Ectodermal cell (in vitro differentiated cells): ENCODE data around the gene SAFB.
"Not testable (repeated sequence)": the region's sequence is repeated elsewhere in the genome, so short reads cannot be mapped to it uniquely, and the experiment has no call there.

ENCODE experiments used
- H3K27ac ChIP-seq: 2 replicates; pipeline ENCODE4 v1.7.0; 2013; ENCODE audit warnings: mild to moderate bottlenecking, low read depth, low read length; ENCODE audit not compliant: insufficient read depth, poor library complexity, severe bottlenecking
- H3K27me3 ChIP-seq: 2 replicates; pipeline ENCODE4 v1.7.0; 2013; ENCODE audit warnings: mild to moderate bottlenecking, low read length; ENCODE audit not compliant: insufficient read depth, control insufficient read depth, poor library complexity, severe bottlenecking
- H3K36me3 ChIP-seq: one replicate; pipeline ENCODE4 v1.7.0; 2013; ENCODE audit warnings: low read length; ENCODE audit not compliant: control insufficient read depth, insufficient read depth
- H3K4me1 ChIP-seq: one replicate; pipeline ENCODE4 v1.7.0; 2013; ENCODE audit warnings: low read length; ENCODE audit not compliant: control insufficient read depth, insufficient read depth
- H3K4me3 ChIP-seq: 2 replicates; pipeline ENCODE4 v1.7.0; 2013; ENCODE audit warnings: low read depth, low read length, control low read depth; ENCODE audit not compliant: insufficient read depth
- H3K9me3 ChIP-seq: 2 replicates; pipeline ENCODE4 v1.7.0; 2013; ENCODE audit warnings: mild to moderate bottlenecking, low read length, moderate library complexity; ENCODE audit not compliant: control insufficient read depth
- WGBS, 2 experiments: methylation state at CpG; one replicate each; pipeline ENCODE4 v1.1.7; 2013; ENCODE audit warnings: missing lambda C conversion rate in 2 of 2; 5-methylcytosine and 5-hydroxymethylcytosine counted together

The SAFB gene

DNA sequence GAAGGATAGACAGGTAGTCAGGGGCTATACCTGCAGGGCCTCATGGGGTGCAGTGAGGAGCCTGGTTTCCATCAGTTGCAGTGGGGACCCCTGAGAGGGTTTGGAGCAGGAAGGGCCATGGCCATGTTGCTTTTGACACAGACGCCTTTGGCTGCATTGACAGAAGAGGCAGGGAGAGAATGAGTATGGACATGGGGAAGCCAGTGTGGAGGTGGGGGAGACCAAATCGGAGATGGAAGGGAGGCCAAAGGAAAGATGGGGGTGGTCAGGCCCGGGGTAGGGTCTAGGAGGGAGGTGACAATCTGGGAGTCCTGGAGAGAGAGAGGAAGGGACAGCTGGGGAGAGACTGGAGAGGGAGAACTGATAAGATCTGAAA is 59.2 kb downstream of the SAFB start:
- WGBS, 2 experiments = 93 to 94% methylated on average over 3 of the region's 3 CpGs
- Histone ChIP-seq H3K27me3 (no peaks in the 10 kb centered on the region), H3K27ac (no peak overlapping the region), H3K4me1 (peaks cover 13% of the 10 kb centered on the region), H3K9me3 (no peaks in the 10 kb centered on the region), H3K4me3 (peak overlapping the region; percentile 83), H3K36me3 (peaks cover 3% of the 10 kb centered on the region)

DNA sequence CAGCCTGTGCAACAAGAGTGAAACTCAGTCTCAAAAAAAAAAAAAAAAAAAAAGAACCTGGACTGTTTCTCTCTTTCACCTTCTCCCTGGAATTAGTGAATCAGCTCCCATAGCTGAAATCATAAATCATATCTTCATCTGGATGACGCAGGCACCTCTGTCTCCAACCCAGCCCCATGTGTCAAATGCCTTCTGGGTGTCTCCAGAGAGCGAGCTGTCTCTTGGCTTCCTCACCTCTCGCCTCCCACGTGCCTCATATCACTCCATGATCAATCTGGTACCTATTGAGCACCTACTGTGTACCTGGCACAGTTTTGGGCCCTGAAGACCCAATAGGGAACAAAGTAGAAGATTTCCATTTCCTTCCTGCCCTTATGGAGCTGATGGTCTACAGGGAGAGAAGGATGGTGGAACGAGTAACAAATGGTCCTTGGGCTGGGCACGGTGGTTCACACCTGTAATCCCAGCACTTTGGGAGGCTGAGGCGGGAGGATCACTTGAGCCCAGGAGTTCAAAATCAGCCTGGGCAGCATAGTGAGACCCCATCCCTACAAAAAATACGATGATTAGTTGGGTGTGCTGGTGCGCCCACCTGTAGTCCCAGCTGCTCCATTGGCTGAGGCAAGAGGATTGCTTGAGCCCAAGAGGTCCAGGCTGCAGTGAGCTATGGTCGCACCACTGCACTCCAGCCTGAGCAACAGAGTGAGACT is 60.4 kb downstream of the SAFB start:
- H3K27me3 ChIP-seq = no peaks in the 10 kb centered on the region
- no peak overlapping the region for H3K27ac ChIP-seq
- H3K9me3 ChIP-seq = no peaks in the 10 kb centered on the region
- H3K4me1 ChIP-seq = peaks cover 13% of the 10 kb centered on the region
- 93 to 96% methylated on average over 10 of the region's 10 CpGs for WGBS, 2 experiments
- H3K36me3 ChIP-seq = peaks cover under 1% of the 10 kb centered on the region
- H3K4me3 ChIP-seq = no peak overlapping the region

- no peaks in the 10 kb centered on the region for H3K27me3 ChIP-seq
- no peak overlapping the region for H3K27ac ChIP-seq
- H3K4me3 ChIP-seq = no peak overlapping the region
- peaks cover 13% of the 10 kb centered on the region for H3K4me1 ChIP-seq
- no peaks in the 10 kb centered on the region for H3K36me3 ChIP-seq
- 92 to 94% methylated on average over 22 of the region's 22 CpGs for WGBS, 2 experiments
- H3K9me3 ChIP-seq = no peaks in the 10 kb centered on the region
These were observed 62.0 kb downstream of the SAFB start for GRCh38 chr19:5684694-5685430.

GRCh38 chr19:5686326-5686646 is 63.4 kb downstream of the SAFB start:
- Histone ChIP-seq H3K27me3 (no peaks in the 10 kb centered on the region), H3K4me3 (peak overlapping the region; percentile 62), H3K36me3 (no peaks in the 10 kb centered on the region), H3K4me1 (peaks cover 12% of the 10 kb centered on the region), H3K9me3 (no peaks in the 10 kb centered on the region), H3K27ac (peak overlapping the region; percentile 23)
- 60 to 65% methylated on average over 16 of the region's 16 CpGs for WGBS, 2 experiments

- H3K27ac ChIP-seq = peak overlapping the region; percentile 23
- no peaks in the 10 kb centered on the region for H3K36me3 ChIP-seq
- no peaks in the 10 kb centered on the region for H3K27me3 ChIP-seq
- 1% methylated on average over 59 of the region's 59 CpGs for WGBS, 2 experiments
- H3K9me3 ChIP-seq = no peaks in the 10 kb centered on the region
- H3K4me1 ChIP-seq = peaks cover 7% of the 10 kb centered on the region
- peak overlapping the region; percentile 62 for H3K4me3 ChIP-seq
These were observed 63.9 kb downstream of the SAFB start for GRCh38 chr19:5686647-5687359.

GRCh38 chr19:5687360-5688198 is 64.7 kb downstream of the SAFB start:
- no peaks in the 10 kb centered on the region for H3K9me3 ChIP-seq
- peak overlapping the region; percentile 6 for H3K4me3 ChIP-seq
- no peak overlapping the region for H3K27ac ChIP-seq
- WGBS, 2 experiments = 75% methylated on average over 76 of the region's 76 CpGs
- no peaks in the 10 kb centered on the region for H3K27me3 ChIP-seq
- H3K36me3 ChIP-seq = peaks cover 5% of the 10 kb centered on the region
- H3K4me1 ChIP-seq = no peaks in the 10 kb centered on the region

- H3K27me3 ChIP-seq, H3K27ac ChIP-seq, H3K9me3 ChIP-seq, H3K4me3 ChIP-seq, H3K4me1 ChIP-seq: not testable (repeated sequence)
- WGBS, 2 experiments = 94 to 95% methylated on average over 13 of the region's 13 CpGs
- H3K36me3 ChIP-seq = peaks cover 13% of the 10 kb centered on the region
These were observed 65.5 kb downstream of the SAFB start for GRCh38 chr19:5688262-5688881.

DNA sequence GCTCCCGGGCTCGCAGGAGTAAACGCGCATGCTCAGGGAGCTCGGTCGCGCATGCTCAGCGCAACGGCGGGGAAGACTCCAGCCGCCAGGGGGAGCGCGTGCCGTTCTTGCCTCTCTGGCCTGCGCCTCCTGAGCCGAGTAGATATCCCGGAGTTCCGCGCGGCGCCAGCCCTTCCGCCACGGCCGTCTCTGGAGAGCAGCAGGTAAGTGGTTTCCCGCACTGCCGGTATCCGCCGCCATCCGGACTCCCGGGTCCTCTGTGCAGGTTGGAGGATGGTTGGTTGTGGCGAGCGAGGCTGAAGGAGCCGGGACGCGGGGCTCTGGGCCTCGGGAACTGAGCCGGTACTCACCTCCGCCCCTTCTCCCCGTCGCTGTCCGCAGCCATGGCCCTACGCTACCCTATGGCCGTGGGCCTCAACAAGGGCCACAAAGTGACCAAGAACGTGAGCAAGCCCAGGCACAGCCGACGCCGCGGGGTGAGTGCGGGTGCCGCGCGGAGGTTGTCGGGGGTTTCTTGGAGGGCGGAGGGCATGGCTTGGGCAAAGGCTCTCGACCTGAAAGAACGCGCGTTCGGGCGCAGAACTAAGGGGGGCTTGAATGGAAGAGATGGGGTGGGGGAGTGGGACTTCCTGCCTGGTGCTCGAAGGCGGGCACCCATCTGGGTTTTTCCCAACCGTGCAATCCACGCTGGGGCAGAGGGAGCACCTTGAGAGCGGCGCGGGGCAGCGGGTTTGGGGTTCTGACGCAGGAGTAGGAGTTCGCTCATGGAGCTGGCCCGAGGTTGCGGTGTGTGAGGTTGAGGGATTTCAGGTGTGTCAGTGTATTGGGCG is 67.5 kb downstream of the SAFB start, which contains the start of gene RPL36:
TSS of gene RPL36 (plus strand) at position 171 of the 830 bp plus-strand sequence. CDS start at position 384, 213 bp downstream.
- Histone ChIP-seq H3K9me3 (no peaks in the 10 kb centered on the region), H3K27ac (peak within 1 kb of the TSS; percentile 96), H3K36me3 (peaks cover 19% of the 10 kb centered on the region), H3K4me3 (peak within 1 kb of the TSS; percentile 100), H3K27me3 (no peaks in the 10 kb centered on the region), H3K4me1 (no peaks in the 10 kb centered on the region)
- WGBS, 2 experiments = 0 to 1% methylated on average over 73 of the region's 73 CpGs
